OCI-LY3 (cell line): Measurements from ENCODE around the gene GTF3C5.

Experiments used
- H2AFZ ChIP-seq: fragments of 200-600, 300-600 bp; shearing (Covaris generic); 2 replicates; pipeline ENCODE4 v1.6.0; 2014; ENCODE audit warnings: antibody characterized with exemption, low read depth, low read length
- H3K27ac ChIP-seq: fragments of 200-600, 300-600 bp; sonication (generic); 2 replicates; pipeline ENCODE4 v1.5.1; 2014; ENCODE audit warnings: mild to moderate bottlenecking, low read length, moderate library complexity, mixed read lengths
- H3K27me3 ChIP-seq: fragments of 200-600, 300-600 bp; sonication (generic); 2 replicates; pipeline ENCODE4 v1.6.1; 2014; ENCODE audit warnings: low read depth, low read length, mixed read lengths
- H3K36me3 ChIP-seq: fragments of 200-600, 300-600 bp; sonication (generic); replicated peaks from 2 replicates; pipeline ENCODE3; 2014; ENCODE audit warnings: low read depth, low read length, mixed read lengths
- H3K4me1 ChIP-seq: fragments of 300-600, 200-600 bp; sonication (generic); 2 replicates; pipeline ENCODE4 v1.6.1; 2014; ENCODE audit warnings: low read length, mixed read lengths
- H3K4me2 ChIP-seq: fragments of 200-600, 300-600 bp; sonication (generic); 2 replicates; pipeline ENCODE4 v1.6.1; 2014; ENCODE audit warnings: low read length, mixed read lengths
- H3K4me3 ChIP-seq: fragments of 300-600, 200-600 bp; sonication (generic); 2 replicates; pipeline ENCODE4 v1.5.1; 2014; ENCODE audit warnings: antibody characterized with exemption, mild to moderate bottlenecking, low read length, moderate library complexity
- H3K79me2 ChIP-seq: fragments of 300-600, 200-600 bp; shearing (Covaris generic); 2 replicates; pipeline ENCODE4 v1.6.1; 2014; ENCODE audit warnings: mild to moderate bottlenecking, low read length, mixed read lengths
- H3K9ac ChIP-seq: fragments of 300-600, 200-600 bp; shearing (Covaris generic); 2 replicates; pipeline ENCODE4 v1.6.0; 2014; ENCODE audit warnings: mild to moderate bottlenecking, low read length, moderate library complexity
- H3K9me3 ChIP-seq: fragments of 200-600, 300-600 bp; shearing (Covaris generic); 2 replicates; pipeline ENCODE4 v1.6.1; 2014; ENCODE audit warnings: low read length, mixed read lengths; ENCODE audit not compliant: insufficient read depth
- H4K20me1 ChIP-seq: fragments of 200-600, 300-600 bp; sonication (generic); 2 replicates; pipeline ENCODE4 v1.6.1; 2016; ENCODE audit warnings: low read length, mixed read lengths; ENCODE audit not compliant: insufficient read depth
- EZH2phosphoT487 ChIP-seq: fragments of 200-600 bp; shearing (Covaris generic); IDR thresholded peaks from 2 replicates; pipeline ENCODE4 v1.6.1; 2018; ENCODE audit warnings: antibody characterized with exemption, mixed run types, low read depth
- TF ChIP-seq, protein P1 (sequence below): fragments of 200-600, 300-600 bp; sonication (generic); IDR thresholded peaks from 2 replicates; pipeline ENCODE4 v1.5.1; 2014; ENCODE audit warnings: antibody characterized with exemption, low read length, low read depth

Gene GTF3C5

DNA sequence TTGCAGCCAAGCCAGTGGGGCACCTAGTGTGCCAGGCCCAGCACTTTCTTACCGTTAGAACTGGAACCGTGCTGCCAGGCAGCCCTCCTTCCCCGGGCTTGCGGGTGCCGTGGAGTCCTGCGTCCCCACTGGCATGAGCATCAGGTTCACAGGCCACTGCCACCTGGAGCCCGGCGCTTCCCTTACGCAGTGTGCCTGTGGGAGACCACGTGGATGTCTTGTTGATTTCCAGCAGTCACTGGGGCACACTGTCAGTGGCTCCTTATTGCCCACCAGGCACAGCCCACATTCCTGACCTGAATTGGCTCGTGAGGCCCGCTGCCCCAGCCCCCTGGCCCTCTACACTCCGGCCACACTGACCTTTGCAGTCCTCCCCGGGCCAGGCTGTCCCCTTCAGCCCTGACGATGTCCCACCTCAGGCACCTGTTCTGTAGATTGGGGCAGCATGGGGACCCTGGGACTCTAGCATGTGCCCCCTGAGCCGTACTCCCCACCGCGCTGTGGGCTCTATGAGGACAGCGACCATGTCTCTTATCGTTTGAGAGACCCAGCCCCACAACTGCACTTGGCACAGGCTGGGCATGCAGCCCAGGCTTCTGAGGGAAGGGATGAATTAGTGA lies 20.6 kb downstream of the GTF3C5 start:
- no peaks in the 10 kb centered on the region for H3K79me2 ChIP-seq
- H3K4me2 ChIP-seq, result no peak overlapping the region
- no peak overlapping the region for H3K9ac ChIP-seq
- H3K36me3 ChIP-seq, result peaks cover 41% of the 10 kb centered on the region
- H4K20me1 ChIP-seq, result no peaks in the 10 kb centered on the region; the same call in 1 of the 2 replicates
- H3K27ac ChIP-seq, result no peak overlapping the region
- no peak overlapping the region for H3K4me3 ChIP-seq
- H3K9me3 ChIP-seq, result no peaks in the 10 kb centered on the region
- no peak overlapping the region for H2AFZ ChIP-seq
- no peak for TF ChIP-seq EZH2phosphoT487
- TF ChIP-seq, protein P1, sequence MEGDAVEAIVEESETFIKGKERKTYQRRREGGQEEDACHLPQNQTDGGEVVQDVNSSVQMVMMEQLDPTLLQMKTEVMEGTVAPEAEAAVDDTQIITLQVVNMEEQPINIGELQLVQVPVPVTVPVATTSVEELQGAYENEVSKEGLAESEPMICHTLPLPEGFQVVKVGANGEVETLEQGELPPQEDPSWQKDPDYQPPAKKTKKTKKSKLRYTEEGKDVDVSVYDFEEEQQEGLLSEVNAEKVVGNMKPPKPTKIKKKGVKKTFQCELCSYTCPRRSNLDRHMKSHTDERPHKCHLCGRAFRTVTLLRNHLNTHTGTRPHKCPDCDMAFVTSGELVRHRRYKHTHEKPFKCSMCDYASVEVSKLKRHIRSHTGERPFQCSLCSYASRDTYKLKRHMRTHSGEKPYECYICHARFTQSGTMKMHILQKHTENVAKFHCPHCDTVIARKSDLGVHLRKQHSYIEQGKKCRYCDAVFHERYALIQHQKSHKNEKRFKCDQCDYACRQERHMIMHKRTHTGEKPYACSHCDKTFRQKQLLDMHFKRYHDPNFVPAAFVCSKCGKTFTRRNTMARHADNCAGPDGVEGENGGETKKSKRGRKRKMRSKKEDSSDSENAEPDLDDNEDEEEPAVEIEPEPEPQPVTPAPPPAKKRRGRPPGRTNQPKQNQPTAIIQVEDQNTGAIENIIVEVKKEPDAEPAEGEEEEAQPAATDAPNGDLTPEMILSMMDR, result no peak
- H3K4me1 ChIP-seq, result no peaks in the 10 kb centered on the region
- H3K27me3 ChIP-seq, result no peaks in the 10 kb centered on the region

DNA sequence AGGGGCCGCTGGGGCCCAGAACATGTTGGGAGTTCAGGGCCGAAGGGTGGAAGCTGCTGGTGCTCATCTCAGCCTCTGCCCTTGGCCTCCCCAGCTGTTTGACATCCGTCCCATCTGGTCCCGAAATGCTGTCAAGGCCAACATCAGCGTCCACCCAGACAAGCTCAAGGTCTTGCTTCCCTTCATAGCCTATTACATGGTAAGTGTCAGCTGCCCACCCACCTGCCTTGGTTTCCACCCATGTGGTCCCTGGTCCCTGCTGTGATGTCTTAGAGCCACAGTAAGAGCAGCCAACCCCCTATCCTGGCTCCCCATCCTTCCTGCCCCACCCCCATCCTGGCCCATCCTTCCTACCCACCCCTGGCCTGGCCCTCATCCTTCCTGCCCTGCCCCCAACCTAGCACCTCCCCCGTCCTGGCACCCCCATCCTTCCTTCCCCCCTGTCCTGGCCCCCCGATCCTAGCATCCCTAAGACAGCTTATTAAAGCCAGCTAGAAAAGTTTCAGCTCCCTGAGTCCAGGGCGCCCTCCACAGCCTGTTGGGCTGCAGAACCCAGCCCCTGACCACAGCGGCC lies 21.3 kb downstream of the GTF3C5 start:
- Histone ChIP-seq H2AFZ (no peak overlapping the region), H3K79me2 (no peaks in the 10 kb centered on the region), H4K20me1 (no peaks in the 10 kb centered on the region; the same call in 1 of the 2 replicates), H3K27me3 (no peaks in the 10 kb centered on the region), H3K27ac (no peak overlapping the region), H3K4me3 (no peak overlapping the region), H3K9me3 (no peaks in the 10 kb centered on the region), H3K4me2 (no peak overlapping the region), H3K9ac (no peak overlapping the region), H3K36me3 (peaks cover 37% of the 10 kb centered on the region), H3K4me1 (no peaks in the 10 kb centered on the region)
- TF ChIP-seq, protein P1, result no peak
- TF ChIP-seq EZH2phosphoT487, result no peak

DNA sequence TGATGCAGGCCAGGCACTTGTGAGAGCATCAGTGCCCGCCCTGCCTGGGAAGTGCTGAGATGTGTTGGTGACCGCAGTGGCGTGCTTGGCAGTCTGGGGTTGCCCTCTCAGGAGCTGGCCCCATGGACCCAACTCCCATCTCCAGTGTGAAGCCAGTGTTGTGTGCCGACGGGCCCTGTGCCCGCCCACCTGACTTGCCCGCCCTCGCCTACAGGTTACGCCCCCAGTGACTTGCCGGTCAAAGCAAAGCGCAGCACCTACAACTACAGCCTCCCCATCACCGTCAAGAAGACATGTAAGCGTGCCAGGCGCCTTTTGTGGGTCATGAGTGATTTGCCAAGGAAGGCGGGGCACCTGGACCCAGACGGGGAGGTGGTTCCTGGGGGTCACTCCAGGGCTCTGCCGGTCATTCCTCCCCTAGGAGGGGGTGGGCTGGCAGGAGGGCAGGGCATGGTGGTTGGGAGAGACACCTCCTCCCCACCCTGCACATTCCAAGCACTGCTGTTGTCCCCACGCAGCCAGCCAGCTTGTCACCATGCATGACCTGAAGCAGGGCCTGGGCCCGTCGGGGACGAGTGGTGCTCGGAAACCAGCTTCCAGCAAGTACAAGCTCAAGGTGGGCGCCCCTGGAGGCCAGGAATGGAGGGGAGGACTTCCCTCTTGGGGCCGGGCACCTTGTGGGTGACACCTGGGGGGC lies 23.5 kb downstream of the GTF3C5 start:
- Histone ChIP-seq H3K9ac (no peak overlapping the region), H3K4me2 (no peak overlapping the region), H3K27me3 (no peaks in the 10 kb centered on the region), H3K4me1 (no peaks in the 10 kb centered on the region), H3K27ac (no peak overlapping the region), H3K36me3 (peaks cover 33% of the 10 kb centered on the region), H3K79me2 (no peaks in the 10 kb centered on the region), H3K9me3 (no peaks in the 10 kb centered on the region), H4K20me1 (no peaks in the 10 kb centered on the region; the same call in 1 of the 2 replicates), H3K4me3 (no peak overlapping the region), H2AFZ (no peak overlapping the region)
- TF ChIP-seq, protein P1, result no peak
- TF ChIP-seq EZH2phosphoT487, result no peak

DNA sequence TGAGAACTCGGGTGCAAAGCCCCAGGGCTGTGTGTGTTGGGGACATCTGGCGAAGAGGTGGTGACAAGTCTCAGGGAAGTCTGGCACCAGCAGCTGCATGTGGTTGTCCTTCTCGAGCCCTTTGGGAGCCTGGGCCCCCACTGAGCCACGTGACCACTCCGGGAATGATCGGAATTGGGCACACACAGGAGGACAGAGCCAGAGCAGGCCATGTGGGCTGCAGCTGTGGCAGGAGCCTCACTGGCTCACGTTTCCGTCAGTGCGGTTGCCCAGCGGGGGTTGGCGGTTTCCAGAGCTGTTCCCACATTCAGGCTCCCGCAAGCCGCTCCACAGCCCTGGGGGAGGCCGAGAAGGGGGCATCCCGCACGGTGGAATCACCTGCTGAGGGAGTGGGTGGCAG lies 24.2 kb downstream of the GTF3C5 start:
- peaks cover 28% of the 10 kb centered on the region for H3K36me3 ChIP-seq
- H3K4me2 ChIP-seq, result no peak overlapping the region
- H3K79me2 ChIP-seq, result no peaks in the 10 kb centered on the region
- H3K27me3 ChIP-seq, result no peaks in the 10 kb centered on the region
- H3K4me1 ChIP-seq, result no peaks in the 10 kb centered on the region
- no peaks in the 10 kb centered on the region for H3K9me3 ChIP-seq
- no peaks in the 10 kb centered on the region; the same call in 1 of the 2 replicates for H4K20me1 ChIP-seq
- TF ChIP-seq, protein P1, result no peak
- no peak for TF ChIP-seq EZH2phosphoT487
- H3K27ac ChIP-seq, result no peak overlapping the region
- H2AFZ ChIP-seq, result no peak overlapping the region
- no peak overlapping the region for H3K4me3 ChIP-seq
- H3K9ac ChIP-seq, result no peak overlapping the region
